HG02763 (cell line): Measurements from ENCODE around the gene TST.
A peak's percentile ranks its signal among the peaks of the same experiment; 100 is the strongest.

Experiments
- ATAC-seq: cut with Tn5 transposase; IDR thresholded peaks from one replicate; pipeline ENCODE4 v1.9.1; 2021; ENCODE audit warnings: mild to moderate bottlenecking, moderate library complexity; ENCODE audit not compliant: unreplicated experiment

Gene TST

GRCh38 chr22:37032535-37033460 lies 13.6 kb upstream of the TST start:
- no peak for ATAC-seq

- no peak for ATAC-seq
Measured at GRCh38 chr22:37032134-37032534, 12.9 kb upstream of the TST start.

- no peak for ATAC-seq
Measured at GRCh38 chr22:37030560-37031281, 11.5 kb upstream of the TST start.

- ATAC-seq, result no peak
Measured at GRCh38 chr22:37028692-37029674, 9.7 kb upstream of the TST start.

GRCh38 chr22:37027556-37027955 lies 8.3 kb upstream of the TST start:
- no peak for ATAC-seq

- ATAC-seq, result no peak
Measured at GRCh38 chr22:37026325-37026724, 7.1 kb upstream of the TST start.

- ATAC-seq, result no peak
Measured at GRCh38 chr22:37025500-37026070, 6.3 kb upstream of the TST start.

GRCh38 chr22:37024339-37025157 lies 5.3 kb upstream of the TST start:
- no peak for ATAC-seq

GRCh38 chr22:37023743-37024338 lies 4.6 kb upstream of the TST start:
- ATAC-seq, result no peak

GRCh38 chr22:37022483-37023337 lies 3.5 kb upstream of the TST start:
- no peak for ATAC-seq

GRCh38 chr22:37021710-37022482 lies 2.6 kb upstream of the TST start:
- ATAC-seq, result no peak

GRCh38 chr22:37021041-37021440 lies 1.8 kb upstream of the TST start:
- ATAC-seq, result no peak

- no peak for ATAC-seq
Measured at GRCh38 chr22:37020192-37020479, 889 bp upstream of the TST start.

- ATAC-seq, result peak; percentile 14
Measured at GRCh38 chr22:37018815-37019308, 385 bp downstream of the TST start.

- ATAC-seq, result no peak
Measured at GRCh38 chr22:37018086-37018814, 997 bp downstream of the TST start.

- ATAC-seq, result no peak
Measured at GRCh38 chr22:37017356-37017755, 1.9 kb downstream of the TST start.
